HG03378 (cell line): ENCODE results near the gene DCTN1.
"Not testable (repeated sequence)": the region's sequence is repeated elsewhere in the genome, so short reads cannot be mapped to it uniquely, and the experiment has no call there.

Source experiments
- ATAC-seq: cut with Tn5 transposase; IDR thresholded peaks from one replicate; pipeline ENCODE4 v1.9.1; 2021; ENCODE audit warnings: mild to moderate bottlenecking, moderate library complexity; ENCODE audit not compliant: unreplicated experiment

The DCTN1 gene

DNA sequence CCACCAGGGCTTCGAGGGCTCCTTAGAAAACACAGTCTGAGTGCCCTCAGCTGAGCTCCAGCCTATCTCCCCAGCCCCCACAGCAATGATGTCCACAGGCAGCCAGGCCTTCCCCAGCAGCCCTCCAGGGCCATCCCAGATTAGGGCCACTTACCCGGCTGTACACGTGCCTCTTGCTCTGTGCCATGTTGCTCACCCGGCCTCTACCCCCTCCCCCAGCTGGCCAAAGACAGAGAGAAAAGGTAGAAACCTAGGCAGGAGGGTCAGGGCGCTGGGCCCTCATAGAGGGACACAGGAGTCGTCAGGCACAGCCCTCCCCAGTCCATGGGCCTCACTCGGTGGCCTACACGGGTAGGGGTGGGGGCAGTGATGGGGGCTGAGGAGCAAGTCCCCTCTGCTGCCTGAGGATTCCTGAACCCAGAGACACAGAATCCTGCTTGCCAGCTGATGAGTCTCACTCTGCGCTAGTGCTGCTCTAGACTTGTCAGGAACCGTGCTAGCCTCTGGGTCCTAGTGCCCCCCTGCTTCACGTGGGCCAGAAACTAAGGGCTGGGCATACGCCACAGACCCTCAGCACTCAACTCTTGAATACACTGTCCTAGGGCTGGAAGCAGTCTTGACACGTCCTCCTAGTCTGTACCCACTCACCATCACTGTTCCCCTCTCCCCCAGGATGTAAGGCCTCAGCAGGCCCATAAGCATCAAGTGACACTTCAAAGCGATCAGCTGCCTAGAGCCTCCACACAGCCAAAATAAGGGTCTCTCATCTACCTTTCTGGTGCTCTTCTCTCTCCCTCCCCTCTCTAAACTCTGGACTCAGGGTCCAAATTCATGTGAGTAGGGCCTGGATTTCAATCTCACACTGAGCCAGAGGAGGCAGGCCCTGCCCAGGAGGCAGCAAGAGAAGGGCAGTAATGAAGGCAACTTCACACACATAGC lies at the start of gene DCTN1:
Gene DCTN1, minus strand, starts transcription at position 461 of the 939 bp plus-strand sequence. Its CDS starts 274 bp downstream, at position 187.
- no peak for ATAC-seq

DNA sequence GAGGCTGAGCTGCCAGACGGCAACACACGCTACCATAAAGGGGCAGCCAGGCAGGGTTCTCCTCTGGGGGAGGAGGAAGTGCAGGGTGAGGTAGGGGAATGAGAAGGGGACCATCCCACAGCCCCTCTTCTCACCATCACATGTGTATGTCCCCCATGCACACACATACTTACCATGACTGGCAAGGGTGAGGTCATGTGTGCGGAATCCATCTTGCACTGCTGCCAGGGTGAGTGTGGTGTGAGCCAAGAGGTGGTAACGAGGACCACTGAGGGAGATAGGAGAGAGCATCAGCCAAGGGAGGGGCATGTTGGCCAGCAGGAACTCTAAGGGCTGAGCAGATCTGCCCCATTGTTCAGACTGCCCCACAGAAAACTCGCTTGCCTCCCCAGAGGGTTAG lies 48.6 kb upstream of the DCTN1 start:
- no peak for ATAC-seq

GRCh38 chr2:74427551-74427950 lies 47.4 kb upstream of the DCTN1 start:
- ATAC-seq = no peak

DNA sequence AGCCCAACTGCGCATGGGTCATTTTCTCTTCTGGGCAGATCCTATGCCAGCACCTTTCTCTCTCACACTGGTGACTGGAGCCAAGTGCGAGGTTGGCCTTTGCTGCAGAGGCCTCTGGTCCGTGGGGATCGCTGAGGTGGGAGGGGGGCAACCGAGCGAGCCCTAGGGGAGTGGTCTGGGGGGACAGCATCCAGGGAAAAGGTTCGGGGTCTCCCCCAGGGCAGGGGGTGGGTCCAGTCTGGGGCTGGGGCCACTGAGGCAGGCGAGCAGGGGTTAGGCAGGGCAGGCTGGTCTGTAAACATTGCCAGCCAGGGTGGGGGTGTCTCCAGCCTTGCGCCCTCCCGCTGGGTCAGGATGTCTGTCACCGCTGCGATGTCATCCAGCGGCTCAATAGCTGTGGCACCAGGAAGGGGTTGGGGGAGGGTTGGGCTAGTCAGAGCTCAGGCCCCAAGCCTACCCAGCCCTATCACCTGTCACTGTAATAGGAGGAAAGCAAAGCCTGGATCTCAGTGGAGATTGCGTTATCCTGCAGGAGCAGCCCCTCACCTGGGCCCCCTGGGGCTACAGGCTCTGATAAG lies 46.2 kb upstream of the DCTN1 start:
- no peak for ATAC-seq

DNA sequence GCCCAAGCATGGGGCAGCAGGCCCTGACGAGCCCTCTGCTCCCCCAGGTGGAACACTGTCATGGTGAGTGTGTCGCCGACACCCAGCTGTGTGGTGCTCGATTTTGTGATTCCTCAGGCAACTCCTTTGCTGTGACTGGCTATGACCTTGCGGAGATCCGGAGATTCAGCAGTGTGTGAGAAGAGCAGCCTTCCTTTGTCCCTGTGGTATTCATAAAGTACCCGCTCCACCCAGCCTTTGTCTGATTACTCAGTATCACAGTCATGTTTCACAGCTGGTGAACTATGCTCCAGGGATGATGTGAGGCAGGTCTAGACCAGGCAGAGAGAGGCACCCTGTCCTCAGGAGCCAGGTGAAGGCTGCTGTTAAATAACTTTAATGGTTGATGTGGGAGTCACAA lies 45.4 kb upstream of the DCTN1 start:
- no peak for ATAC-seq

GRCh38 chr2:74424995-74425406 lies 44.9 kb upstream of the DCTN1 start:
- no peak for ATAC-seq

GRCh38 chr2:74424139-74424992 lies 44.3 kb upstream of the DCTN1 start:
- ATAC-seq = no peak

DNA sequence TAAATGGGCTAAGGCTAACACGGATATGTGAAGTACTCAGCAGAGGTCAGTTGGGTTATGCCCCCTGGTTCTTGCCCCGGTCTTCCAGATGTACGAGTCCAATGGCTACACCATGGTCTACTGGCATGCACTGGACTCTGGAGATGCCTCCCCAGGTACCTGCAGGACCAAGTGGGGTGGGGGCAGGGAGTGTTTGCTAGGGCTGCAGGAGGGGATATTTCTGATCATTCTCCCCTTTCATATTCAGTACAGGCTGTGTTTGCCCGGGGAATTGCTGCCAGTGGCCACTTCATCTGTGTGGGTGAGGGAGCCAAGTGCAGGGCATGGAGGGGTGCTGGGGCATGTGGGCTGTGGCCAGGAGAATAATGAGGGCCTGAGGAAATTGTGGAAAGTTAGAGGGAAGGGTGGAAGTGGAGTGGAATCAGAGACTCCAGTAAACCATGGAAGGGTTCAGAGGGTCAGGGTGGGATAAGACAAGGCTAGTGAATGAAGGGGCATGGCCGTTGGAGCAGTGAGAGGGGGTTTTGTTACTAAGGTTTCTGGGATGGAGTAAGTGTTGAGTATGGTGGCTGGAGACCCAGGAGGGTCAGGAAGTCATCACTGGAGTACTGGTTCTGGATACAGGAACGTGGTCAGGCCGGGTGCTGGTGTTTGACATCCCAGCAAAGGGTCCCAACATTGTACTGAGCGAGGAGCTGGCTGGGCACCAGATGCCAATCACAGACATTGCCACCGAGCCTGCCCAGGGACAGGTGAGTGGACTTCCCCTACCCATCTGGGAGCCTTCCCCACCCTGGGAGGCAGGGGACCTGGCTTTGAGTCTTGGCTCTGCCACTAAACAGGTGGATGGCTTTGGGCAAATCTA lies 43.4 kb upstream of the DCTN1 start:
- ATAC-seq = no peak

- peak; percentile 67 for ATAC-seq
Observed at GRCh38 chr2:74421221-74421870, 41.2 kb upstream of the DCTN1 start, which contains the start of the genes C2orf81 and WDR54. TSS of gene C2orf81 (minus strand) at chr2:74421619. CDS start at chr2:74421560, 59 bp downstream. TSS of gene WDR54 (plus strand) at chr2:74421730. CDS start at chr2:74422154, 424 bp downstream.

DNA sequence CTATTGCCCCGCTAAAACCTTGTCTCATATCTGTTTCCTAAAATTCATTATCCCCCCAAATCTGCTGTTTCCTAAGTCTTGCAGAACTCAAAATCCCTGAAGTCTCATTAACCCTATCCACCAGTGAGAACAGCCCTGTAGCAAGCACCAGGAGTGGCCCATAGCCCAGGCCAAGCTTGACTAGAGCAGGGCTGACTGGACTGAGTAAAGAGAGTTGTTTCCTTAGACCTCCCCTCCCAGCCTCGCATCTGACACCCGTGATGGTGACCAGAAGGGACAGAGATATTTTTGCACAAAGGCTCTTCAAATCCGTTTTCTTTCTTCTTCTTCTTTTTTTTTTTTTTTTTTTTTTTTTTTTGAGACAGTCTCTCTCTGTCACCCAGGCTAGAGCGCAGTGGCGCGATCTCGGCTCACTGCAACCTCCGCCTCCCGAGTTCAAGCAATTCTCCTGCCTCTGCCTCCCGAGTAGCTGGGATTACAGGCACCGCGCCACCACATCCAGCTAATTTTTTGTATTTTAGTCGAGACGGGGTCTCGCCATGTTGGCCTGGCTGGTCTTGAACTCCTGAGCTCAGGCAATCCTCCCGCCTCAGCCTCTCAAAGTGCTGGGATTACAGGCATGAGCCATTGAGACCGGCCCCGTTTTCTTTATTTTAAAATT lies 40.5 kb upstream of the DCTN1 start:
- ATAC-seq = not testable (repeated sequence)

DNA sequence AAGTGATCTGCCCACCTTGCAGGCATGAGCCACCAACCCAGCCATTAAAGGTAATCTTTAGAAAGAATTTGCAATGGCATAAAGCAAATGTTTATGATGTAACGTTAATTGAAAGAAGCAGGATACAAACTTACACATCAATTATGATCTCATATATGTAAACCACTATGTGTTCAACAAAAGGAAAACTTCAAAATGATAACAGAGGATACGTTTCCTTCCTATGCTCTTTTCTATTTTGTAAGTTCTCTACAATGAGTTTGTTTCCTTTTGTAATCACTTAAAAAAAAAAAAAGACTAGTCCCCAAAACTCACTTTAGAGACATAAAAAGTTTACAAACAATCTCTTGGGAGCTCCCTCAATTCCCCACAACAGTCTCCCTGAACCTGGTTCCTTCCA lies 39.9 kb upstream of the DCTN1 start:
- ATAC-seq = no peak

GRCh38 chr2:74419345-74419744 lies 39.2 kb upstream of the DCTN1 start:
- ATAC-seq = no peak

GRCh38 chr2:74418312-74418711 lies 38.2 kb upstream of the DCTN1 start:
- ATAC-seq = no peak

DNA sequence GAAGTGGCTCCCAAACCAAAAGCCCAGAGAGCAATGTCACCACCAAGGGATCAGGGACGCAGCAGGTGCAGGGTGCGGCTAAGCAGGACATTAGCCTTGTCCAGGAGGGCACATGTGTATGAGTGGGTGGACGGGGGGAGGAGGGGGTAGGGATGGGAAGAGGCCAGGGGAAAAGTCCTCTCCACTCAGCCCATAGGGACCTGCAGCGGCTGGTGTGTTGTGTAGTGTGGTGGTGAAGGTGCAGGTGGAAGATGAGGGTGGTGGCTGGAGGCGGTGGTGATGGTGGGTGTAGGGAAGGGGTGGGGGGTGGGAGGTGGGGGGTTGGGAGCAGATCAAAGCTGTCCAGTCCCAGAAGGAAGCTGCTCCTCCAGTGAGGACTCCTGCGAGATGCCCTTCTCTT lies 37.7 kb upstream of the DCTN1 start:
- no peak for ATAC-seq

- ATAC-seq = no peak
Observed at GRCh38 chr2:74417197-74417596, 37.1 kb upstream of the DCTN1 start.

- ATAC-seq = no peak
Observed at GRCh38 chr2:74416778-74417177, 36.7 kb upstream of the DCTN1 start.

DNA sequence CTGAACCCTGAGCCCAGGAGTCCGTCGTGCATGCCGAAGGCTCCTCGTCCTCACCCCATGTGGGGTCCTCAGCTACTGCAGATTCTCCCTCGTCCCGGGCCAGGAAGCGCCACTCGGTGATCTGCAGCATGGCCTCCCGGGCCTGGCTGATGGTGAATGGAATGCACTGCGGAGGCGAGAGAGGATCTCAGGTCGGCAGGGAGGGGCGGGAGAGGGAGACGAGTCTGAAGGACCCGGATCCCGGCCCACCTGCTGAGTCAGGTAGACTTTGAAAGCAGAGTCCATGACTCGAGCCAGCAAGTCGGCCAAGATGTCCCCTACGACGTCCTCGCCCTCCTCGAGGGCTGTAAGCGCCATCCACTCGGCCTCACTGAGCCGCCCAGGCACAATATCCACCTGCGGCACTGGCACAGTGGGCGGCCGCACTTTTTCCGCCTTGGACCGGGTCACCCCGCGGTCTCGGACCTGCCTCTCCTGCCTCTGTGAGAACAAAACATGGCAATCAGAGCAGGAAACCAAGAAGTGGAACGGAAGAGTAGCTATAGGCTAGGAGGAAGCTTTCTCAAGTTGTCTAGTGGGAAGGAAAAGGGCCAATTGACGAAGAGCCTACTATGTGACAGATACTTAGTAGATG lies 35.8 kb upstream of the DCTN1 start:
- ATAC-seq = no peak

- ATAC-seq = no peak
Observed at GRCh38 chr2:74414881-74415761, 35.0 kb upstream of the DCTN1 start.
